ENCODE measurements around the gene LPIN1.
"Not testable (repeated sequence)": the region's sequence is repeated elsewhere in the genome, so short reads cannot be mapped to it uniquely, and the experiment has no call there.

DNA sequence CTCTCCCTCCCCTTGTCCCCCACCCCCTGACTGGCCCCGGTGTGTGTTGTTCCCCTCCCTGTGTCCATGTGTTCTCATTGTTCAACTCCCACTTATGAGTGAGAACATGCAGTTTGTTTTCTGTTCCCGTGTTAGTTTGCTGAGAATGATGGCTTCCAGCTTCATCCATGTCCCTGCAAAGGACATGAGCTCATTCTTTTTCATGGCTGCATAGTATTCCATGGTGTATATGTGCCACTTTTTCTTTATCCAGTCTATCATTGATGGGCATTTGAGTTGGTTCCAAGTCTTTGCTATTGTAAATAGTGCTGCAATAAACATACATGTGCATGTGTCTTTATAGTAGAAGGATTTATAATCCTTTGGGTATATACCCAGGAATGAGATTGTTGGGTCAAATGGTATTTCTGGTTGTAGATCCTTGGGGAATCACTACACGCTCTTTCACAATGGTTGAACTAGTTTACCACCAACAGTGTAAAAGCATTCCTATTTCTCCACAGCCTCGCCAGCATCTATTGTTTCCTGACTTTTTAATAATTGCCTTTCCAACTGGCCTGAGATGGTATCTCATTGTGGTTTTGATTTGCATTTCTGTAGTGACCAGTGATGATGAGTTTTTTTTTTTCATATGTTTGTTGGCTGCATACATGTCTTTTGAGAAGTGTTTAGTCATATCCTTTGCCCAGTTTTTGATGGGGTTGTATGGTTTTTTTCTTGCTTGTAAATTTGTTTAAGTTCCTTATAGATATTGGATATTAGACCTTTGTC is 15.0 kb upstream of the LPIN1 start:
- TF ChIP-seq, protein P1, sequence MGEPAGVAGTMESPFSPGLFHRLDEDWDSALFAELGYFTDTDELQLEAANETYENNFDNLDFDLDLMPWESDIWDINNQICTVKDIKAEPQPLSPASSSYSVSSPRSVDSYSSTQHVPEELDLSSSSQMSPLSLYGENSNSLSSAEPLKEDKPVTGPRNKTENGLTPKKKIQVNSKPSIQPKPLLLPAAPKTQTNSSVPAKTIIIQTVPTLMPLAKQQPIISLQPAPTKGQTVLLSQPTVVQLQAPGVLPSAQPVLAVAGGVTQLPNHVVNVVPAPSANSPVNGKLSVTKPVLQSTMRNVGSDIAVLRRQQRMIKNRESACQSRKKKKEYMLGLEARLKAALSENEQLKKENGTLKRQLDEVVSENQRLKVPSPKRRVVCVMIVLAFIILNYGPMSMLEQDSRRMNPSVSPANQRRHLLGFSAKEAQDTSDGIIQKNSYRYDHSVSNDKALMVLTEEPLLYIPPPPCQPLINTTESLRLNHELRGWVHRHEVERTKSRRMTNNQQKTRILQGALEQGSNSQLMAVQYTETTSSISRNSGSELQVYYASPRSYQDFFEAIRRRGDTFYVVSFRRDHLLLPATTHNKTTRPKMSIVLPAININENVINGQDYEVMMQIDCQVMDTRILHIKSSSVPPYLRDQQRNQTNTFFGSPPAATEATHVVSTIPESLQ (CRISPR knock-in tag; IDR thresholded peaks at IDR 0.05) = not testable (repeated sequence)
- TF ChIP-seq, protein P2, sequence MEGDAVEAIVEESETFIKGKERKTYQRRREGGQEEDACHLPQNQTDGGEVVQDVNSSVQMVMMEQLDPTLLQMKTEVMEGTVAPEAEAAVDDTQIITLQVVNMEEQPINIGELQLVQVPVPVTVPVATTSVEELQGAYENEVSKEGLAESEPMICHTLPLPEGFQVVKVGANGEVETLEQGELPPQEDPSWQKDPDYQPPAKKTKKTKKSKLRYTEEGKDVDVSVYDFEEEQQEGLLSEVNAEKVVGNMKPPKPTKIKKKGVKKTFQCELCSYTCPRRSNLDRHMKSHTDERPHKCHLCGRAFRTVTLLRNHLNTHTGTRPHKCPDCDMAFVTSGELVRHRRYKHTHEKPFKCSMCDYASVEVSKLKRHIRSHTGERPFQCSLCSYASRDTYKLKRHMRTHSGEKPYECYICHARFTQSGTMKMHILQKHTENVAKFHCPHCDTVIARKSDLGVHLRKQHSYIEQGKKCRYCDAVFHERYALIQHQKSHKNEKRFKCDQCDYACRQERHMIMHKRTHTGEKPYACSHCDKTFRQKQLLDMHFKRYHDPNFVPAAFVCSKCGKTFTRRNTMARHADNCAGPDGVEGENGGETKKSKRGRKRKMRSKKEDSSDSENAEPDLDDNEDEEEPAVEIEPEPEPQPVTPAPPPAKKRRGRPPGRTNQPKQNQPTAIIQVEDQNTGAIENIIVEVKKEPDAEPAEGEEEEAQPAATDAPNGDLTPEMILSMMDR (IDR thresholded peaks at IDR 0.05) = not testable (repeated sequence)
- TF ChIP-seq, protein P3, sequence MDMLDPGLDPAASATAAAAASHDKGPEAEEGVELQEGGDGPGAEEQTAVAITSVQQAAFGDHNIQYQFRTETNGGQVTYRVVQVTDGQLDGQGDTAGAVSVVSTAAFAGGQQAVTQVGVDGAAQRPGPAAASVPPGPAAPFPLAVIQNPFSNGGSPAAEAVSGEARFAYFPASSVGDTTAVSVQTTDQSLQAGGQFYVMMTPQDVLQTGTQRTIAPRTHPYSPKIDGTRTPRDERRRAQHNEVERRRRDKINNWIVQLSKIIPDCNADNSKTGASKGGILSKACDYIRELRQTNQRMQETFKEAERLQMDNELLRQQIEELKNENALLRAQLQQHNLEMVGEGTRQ (CRISPR knock-in tag; IDR thresholded peaks at IDR 0.05) = not testable (repeated sequence)
- TF ChIP-seq, protein P4, sequence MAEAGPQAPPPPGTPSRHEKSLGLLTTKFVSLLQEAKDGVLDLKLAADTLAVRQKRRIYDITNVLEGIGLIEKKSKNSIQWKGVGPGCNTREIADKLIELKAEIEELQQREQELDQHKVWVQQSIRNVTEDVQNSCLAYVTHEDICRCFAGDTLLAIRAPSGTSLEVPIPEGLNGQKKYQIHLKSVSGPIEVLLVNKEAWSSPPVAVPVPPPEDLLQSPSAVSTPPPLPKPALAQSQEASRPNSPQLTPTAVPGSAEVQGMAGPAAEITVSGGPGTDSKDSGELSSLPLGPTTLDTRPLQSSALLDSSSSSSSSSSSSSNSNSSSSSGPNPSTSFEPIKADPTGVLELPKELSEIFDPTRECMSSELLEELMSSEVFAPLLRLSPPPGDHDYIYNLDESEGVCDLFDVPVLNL (CRISPR knock-in tag; IDR thresholded peaks at IDR 0.05; ENCODE audit: borderline replicate concordance, low read depth) = not testable (repeated sequence)
- not testable (repeated sequence) for TF ChIP-seq JUN (CRISPR knock-in tag; IDR thresholded peaks at IDR 0.05); ZNF219 (CRISPR knock-in tag; IDR thresholded peaks at IDR 0.05; ENCODE audit: borderline replicate concordance)
- TF ChIP-seq, protein P5, sequence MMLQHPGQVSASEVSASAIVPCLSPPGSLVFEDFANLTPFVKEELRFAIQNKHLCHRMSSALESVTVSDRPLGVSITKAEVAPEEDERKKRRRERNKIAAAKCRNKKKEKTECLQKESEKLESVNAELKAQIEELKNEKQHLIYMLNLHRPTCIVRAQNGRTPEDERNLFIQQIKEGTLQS (CRISPR knock-in tag; conservative IDR thresholded peaks at IDR 0.05) = not testable (repeated sequence)
- TF ChIP-seq, protein P6, sequence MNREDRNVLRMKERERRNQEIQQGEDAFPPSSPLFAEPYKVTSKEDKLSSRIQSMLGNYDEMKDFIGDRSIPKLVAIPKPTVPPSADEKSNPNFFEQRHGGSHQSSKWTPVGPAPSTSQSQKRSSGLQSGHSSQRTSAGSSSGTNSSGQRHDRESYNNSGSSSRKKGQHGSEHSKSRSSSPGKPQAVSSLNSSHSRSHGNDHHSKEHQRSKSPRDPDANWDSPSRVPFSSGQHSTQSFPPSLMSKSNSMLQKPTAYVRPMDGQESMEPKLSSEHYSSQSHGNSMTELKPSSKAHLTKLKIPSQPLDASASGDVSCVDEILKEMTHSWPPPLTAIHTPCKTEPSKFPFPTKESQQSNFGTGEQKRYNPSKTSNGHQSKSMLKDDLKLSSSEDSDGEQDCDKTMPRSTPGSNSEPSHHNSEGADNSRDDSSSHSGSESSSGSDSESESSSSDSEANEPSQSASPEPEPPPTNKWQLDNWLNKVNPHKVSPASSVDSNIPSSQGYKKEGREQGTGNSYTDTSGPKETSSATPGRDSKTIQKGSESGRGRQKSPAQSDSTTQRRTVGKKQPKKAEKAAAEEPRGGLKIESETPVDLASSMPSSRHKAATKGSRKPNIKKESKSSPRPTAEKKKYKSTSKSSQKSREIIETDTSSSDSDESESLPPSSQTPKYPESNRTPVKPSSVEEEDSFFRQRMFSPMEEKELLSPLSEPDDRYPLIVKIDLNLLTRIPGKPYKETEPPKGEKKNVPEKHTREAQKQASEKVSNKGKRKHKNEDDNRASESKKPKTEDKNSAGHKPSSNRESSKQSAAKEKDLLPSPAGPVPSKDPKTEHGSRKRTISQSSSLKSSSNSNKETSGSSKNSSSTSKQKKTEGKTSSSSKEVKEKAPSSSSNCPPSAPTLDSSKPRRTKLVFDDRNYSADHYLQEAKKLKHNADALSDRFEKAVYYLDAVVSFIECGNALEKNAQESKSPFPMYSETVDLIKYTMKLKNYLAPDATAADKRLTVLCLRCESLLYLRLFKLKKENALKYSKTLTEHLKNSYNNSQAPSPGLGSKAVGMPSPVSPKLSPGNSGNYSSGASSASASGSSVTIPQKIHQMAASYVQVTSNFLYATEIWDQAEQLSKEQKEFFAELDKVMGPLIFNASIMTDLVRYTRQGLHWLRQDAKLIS (CRISPR knock-in tag; IDR thresholded peaks at IDR 0.05; ENCODE audit: borderline replicate concordance) = not testable (repeated sequence)
- TF ChIP-seq, protein P7, sequence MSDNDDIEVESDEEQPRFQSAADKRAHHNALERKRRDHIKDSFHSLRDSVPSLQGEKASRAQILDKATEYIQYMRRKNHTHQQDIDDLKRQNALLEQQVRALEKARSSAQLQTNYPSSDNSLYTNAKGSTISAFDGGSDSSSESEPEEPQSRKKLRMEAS (CRISPR knock-in tag; IDR thresholded peaks at IDR 0.05) = not testable (repeated sequence)
